Measurements from ENCODE around the gene ACOT9.

- TF ChIP-seq CTCF (IDR thresholded peaks at IDR 0.05): no peak
- no peak for TF ChIP-seq POLR2A (IDR thresholded peaks at IDR 0.05)
- no peak for TF ChIP-seq EP300 (IDR thresholded peaks at IDR 0.05)
Observed at GRCh38 chrX:23699636-23700194, 43.4 kb downstream of the ACOT9 start.

Data from ovary (tissue), 3 donors.